ENCODE results near the gene LIME1. TPM values are rescaled to one million over a fixed set of nuclear protein-coding genes. Genes with fewer than 3 reads are reported as not detected.
A peak's percentile ranks its signal among the peaks of the same experiment; 100 is the strongest.

Gene LIME1
- total RNA-seq, 1 experiment from 2014 or later, result 2.4 TPM

DNA sequence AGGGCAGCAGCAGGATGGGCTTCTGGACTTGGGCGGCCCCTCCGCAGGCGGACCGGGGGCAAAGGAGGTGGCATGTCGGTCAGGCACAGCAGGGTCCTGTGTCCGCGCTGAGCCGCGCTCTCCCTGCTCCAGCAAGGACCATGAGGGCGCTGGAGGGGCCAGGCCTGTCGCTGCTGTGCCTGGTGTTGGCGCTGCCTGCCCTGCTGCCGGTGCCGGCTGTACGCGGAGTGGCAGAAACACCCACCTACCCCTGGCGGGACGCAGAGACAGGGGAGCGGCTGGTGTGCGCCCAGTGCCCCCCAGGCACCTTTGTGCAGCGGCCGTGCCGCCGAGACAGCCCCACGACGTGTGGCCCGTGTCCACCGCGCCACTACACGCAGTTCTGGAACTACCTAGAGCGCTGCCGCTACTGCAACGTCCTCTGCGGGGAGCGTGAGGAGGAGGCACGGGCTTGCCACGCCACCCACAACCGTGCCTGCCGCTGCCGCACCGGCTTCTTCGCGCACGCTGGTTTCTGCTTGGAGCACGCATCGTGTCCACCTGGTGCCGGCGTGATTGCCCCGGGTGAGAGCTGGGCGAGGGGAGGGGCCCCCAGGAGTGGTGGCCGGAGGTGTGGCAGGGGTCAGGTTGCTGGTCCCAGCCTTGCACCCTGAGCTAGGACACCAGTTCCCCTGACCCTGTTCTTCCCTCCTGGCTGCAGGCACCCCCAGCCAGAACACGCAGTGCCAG, 39.7 kb upstream of the LIME1 start, which contains the start of gene TNFRSF6B:
Gene TNFRSF6B, plus strand, starts transcription at position 25 of the 729 bp plus-strand sequence. Its CDS starts 116 bp downstream, at position 141.
- no peak for DNase-seq (ENCODE audit: low read depth)

DNA sequence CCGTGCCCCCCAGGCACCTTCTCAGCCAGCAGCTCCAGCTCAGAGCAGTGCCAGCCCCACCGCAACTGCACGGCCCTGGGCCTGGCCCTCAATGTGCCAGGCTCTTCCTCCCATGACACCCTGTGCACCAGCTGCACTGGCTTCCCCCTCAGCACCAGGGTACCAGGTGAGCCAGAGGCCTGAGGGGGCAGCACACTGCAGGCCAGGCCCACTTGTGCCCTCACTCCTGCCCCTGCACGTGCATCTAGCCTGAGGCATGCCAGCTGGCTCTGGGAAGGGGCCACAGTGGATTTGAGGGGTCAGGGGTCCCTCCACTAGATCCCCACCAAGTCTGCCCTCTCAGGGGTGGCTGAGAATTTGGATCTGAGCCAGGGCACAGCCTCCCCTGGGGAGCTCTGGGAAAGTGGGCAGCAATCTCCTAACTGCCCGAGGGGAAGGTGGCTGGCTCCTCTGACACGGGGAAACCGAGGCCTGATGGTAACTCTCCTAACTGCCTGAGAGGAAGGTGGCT, 39.1 kb upstream of the LIME1 start:
- peak; percentile 53 for DNase-seq (ENCODE audit: low read depth)

DNA sequence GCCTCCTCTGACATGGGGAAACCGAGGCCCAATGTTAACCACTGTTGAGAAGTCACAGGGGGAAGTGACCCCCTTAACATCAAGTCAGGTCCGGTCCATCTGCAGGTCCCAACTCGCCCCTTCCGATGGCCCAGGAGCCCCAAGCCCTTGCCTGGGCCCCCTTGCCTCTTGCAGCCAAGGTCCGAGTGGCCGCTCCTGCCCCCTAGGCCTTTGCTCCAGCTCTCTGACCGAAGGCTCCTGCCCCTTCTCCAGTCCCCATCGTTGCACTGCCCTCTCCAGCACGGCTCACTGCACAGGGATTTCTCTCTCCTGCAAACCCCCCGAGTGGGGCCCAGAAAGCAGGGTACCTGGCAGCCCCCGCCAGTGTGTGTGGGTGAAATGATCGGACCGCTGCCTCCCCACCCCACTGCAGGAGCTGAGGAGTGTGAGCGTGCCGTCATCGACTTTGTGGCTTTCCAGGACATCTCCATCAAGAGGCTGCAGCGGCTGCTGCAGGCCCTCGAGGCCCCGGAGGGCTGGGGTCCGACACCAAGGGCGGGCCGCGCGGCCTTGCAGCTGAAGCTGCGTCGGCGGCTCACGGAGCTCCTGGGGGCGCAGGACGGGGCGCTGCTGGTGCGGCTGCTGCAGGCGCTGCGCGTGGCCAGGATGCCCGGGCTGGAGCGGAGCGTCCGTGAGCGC, 38.5 kb upstream of the LIME1 start:
- peak; percentile 64 for DNase-seq (ENCODE audit: low read depth)

DNA sequence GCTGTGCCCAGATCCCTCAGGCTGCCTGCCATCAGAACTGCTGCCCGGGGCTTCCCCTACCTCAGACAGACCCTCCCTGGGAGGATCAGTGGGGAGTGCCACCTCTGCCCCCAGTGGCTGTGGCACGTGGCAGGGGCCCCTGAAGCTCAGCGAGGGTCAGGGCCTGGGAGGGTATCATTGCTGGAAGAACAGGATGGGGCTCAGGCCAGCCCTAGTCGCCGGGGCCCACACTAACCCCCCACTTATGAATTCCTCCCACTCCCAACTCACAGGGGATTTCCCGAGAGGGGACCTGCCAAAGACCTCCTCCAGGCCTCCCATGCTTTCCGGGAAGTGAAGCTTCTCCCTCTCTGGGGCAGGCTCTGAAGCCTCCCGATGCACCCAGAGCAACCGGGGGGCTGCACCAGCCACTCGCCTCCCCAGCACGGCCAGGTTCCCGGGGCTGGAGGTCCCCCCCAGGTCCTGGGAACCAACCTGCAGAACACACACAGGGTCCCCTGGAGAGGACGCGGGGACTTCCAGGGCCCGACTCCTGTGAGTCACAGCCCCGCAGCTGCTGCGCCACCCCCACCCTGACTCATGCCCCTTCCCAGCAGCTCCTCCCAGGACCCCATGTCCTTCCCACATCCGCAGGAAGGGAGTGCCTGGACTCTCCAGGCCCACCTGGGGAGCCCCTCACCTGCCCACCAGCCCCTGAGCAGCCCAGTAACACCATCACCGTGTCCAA, 37.6 kb upstream of the LIME1 start:
- DNase-seq (ENCODE audit: low read depth), result peak; percentile 98

DNA sequence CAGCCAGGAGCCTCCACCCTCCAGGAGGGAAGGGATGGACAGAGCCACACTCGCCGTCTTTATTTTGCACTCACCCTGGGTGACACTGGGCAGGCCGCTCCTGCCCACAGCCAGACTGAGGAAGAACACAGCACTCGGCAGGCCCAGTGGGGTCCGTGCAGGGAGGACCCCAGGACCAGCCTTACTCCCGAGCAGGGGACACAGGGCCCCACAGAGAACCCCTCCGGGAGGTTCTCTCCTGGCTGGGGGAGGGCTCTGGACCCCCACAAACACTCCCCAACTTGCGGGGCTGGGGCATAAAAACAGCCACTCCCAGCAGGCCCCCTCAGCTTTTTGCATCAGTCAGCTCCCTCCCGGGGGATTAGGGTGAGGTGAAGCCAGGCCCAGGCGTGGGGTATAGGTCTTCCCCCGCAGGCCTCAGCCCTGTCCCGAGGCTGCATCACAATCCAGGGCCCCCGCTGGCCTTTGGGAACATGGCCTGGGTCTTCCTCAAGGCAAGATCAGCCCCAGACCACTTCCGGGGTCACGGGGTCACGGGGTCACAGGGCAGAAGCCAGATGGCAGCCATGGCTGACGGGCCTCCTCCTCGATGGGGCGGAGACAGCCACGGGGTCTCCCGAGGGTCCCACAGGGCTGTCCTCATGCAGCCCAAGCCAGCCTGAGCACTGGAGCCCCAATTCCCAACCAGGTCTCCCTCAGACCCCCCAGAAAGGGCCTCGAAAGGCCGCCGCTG, 36.8 kb upstream of the LIME1 start:
- DNase-seq (ENCODE audit: low read depth), result no peak

DNA sequence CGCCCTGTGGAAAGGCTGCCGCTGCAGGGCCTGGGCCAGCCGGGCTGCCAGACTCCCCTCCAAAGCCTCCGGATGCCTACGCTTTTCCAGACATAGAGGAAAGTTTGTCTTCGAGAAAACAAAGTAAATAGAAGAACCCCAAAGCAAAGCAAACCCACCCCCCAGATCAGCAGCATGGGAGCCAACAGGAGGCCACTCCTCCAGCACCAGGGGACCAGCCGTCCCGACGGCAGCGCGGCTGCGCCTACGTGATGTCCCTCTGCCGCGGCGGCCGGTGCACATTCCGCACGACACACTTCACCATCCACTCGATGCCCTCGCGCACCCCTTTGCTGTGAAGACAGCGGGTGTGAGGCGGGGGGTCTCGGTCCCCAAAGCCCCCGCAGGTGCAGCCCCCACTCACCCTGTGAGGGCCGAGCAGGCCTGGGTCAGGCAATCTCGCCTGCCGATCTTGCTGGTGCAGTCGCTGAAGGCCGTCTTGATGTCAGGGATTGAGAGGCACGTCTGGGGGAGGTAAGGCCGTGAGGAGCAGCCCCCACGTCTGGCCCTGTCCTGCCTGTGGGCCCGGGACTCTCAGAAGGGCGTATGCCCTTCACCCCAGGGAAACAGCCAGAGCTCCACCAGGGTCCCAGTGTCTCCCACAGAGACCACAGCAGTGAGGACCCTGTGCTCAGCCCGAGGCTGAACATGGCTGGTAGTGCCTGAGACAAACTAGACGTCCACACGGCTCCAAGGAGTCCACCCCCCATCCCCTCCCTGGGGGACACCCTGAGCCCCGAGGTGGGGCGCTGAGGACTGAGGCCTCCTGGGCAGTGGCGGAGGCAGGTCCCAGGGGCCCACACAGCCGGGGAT, 36.0 kb upstream of the LIME1 start:
- DNase-seq (ENCODE audit: low read depth), result no peak

DNA sequence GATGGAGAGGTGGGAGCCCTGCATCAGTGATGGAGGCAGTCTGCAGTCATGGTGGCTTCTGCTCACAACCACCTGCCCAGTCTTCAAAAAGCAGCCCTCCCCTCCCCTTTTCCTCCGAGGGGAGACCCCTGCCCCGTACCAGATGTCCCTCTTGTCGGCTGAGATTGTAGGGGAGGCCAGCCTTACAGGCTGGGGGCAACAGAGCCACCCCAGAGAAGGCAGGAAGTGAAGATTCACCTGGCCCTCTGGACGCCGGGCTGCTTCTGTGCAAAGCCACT, 35.5 kb upstream of the LIME1 start:
- no peak for DNase-seq (ENCODE audit: low read depth)

DNA sequence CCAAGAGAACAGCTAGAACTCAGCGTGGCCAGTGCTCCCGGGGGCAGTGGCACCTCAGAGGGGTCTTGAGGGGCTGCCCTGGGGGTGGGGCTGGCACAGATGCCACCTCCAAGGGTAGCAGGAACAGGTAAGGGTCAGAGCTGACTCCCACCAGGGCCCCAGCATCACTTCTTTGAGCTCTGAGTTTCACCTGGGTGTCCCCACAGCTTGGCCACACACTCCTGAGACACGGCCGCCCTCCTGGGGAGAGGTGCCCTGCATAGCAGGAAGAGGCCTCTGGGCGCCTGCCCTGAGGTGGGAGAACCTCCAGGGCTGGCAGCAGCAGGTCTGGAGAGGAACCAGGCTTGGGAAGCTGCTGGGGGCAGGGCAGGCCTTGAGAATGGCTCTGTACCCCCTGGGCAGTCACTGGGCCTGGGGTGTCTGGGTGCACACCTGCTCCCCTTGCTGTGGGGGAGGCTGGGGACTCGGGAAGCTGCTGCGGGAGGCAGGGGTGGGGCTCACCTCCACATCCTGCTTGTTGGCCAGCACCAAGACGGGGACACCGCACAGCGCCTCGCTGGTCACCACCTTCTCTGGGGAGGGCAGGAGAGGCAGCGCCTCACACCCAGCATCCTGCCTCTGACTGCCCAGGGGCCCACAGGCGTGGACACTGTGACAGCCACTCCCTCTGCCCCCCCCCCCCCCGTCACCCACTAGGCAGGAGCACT, 35.0 kb upstream of the LIME1 start:
- no peak for DNase-seq (ENCODE audit: low read depth)

DNA sequence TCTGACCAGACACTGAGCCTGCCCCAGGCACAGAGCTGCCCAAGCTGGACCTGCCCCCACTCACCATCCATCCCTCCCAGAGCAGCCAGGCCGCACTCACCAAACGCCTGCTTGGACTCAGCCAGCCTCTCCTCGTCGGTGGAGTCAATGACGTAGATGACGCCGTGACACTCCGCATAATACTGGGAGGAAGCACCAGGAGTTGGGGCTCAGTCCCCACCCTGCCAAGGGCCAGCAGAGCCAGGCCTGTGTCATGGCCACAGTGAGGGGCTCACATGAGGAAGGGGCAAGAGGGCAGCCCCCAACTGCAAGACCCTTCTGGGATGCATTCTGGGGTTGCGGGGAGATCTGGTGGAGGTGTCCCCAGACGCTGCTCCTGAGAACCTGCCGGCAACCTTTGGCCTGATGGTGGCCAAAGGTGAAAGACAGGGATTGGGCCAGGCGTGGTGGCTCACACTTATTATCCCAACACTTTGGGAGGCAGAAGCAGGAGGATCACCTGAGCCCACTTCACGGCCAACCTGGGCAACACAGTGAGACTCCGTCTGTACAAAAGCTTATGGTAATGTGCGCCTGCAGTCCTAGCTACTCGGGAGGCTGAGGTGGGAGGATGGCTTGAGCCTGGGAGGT, 34.3 kb upstream of the LIME1 start:
- DNase-seq (ENCODE audit: low read depth), result no peak

DNA sequence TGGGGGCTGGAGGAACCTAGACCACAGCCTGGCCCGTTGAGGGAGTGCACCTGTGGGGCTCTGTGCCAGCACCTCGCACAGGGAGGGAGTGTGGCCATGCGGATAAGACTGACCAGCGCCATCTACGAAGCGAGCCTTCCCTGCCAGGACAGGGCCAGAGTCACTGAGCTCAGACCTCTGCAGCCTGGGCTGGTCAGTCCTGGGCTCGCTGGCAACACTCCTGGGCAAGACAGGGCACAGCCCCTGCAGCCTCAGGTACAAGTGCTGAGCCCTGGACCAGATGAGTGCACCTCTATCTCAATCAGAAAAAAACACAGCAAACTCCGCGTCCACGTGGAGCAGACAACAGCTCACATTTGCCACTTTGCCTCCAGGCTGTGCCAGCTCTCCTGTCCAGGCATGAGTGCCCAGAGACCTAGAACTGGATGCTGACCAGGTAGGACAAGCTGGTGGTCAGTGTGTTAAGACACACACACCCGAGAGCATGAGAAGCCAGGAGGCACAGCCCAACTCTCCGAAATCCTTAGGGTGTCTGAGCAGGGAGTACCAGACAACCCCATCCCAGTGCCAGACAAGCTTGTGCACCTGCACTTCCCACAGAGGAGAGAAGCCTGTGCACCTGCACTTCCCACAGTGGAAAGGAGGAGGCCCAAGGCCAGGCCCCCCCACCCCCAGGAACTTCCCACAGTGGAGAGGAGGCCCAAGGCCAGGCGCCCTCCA, 33.6 kb upstream of the LIME1 start:
- DNase-seq (ENCODE audit: low read depth), result no peak

DNA sequence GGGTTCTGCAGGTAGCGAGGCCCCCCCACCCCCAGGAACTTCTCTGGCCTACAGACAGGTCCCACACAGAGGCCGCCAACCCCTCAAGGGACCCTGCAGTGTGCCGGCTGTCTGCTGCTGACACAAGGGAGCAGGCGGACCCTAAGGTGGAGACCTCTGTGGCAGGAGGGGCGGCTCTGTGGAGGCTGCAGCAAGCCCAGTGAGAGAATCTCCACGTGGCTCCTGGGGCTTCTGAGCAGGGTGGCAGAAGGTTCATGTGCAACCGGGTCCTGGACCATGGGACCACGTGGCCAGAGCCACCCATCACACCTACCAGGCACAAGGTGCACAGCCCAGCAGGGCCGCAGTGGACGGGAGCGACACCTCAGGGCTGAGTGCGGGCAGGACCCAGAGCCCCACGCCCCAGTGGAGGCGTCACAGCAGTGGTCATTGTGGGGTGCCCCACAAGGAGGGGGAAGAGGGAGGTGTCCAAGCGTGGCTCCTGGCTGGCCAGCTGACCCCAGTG, 32.9 kb upstream of the LIME1 start:
- DNase-seq (ENCODE audit: low read depth), result no peak

DNA sequence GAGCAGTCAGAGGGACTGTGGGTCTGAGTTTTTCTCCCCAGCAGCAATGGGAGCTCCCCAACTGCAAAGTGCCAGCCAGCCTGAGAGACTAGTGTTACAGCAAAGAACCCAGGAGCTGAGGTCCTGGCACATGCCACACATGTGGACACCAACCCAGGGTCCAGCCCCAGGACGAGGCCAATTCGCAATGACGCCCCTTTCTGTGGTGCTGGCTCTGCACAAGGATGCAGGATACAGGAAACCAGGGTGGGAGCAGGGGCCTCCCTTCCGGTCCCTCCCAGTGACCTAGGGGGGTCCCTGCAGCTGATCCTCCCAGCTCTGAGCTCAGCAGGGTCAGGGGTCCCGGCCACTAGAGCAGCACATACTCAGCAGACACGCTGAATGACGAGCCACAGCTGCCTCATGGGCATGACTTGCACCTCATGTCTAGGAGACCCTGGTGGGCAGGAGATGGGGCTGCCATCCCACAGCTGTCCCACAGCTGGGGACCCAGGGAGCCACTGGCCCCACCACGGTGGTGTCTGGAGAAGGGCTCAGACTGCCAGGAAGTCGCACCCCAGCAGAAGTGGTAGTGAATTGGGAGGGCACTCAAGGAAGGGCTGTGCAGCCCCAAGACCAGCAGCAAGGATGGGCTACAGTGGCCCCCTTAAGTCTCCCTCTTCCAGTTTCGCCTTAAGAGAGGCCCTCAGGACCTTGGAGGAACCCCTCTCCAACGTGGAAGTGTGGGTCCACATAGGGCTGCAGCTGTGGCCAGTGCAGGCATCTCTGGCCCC, 32.3 kb upstream of the LIME1 start:
- no peak for DNase-seq (ENCODE audit: low read depth)

DNA sequence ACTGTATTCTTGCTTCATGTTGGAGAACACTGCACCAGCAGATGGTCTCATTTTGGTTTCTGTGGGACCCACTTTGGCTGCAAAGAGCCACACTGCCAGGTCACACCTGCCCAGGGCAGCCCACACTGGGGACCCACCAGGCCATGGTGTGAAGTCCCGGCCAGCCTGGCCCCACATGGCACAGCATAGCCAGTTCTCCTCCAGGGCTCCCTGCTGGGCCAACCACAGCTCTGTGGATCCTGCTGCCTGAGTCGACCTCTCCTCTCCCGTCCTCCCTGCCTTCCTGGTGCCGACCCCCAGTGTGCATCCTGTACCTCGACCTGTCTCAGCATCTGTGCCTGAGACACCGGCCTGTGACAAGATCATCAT, 31.7 kb upstream of the LIME1 start:
- no peak for DNase-seq (ENCODE audit: low read depth)

DNA sequence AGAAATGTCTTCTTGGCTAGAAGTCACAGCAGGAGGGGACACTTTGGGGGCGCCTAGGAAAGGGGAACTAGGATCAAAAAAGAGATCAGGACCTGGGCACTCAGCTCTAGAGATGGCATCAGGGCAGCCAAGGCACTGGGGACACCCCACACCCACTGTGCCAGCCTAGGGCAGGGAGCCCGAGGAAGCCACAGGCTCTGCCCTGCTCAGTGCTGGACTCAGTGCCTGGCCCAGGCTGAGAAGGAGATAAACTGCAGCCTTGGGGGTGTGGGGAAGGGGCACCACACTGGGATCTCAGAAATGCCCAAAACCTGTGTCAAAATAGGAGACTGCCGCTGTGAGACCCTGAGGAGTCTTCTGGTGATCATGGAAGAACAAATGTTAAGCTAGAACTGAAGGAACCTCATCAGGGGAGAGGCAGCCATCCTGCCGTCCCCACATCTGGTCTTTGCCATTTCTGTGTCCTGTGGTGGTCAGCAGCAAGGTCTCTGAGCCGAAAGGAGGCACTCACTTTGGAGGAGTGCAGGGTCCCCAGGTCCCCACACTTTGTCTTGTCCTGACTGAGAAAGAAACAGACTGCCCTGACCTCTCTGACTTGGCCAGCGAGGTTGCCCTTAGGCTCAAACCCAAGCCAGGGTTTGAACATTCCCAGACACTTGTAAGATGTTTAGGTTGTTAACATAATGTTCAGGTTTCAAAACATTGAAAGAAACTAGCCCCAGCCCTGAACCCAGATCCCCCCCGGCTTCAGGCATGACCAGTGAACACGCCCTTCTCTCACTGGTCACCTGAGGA, 31.0 kb upstream of the LIME1 start:
- no peak for DNase-seq (ENCODE audit: low read depth)

DNA sequence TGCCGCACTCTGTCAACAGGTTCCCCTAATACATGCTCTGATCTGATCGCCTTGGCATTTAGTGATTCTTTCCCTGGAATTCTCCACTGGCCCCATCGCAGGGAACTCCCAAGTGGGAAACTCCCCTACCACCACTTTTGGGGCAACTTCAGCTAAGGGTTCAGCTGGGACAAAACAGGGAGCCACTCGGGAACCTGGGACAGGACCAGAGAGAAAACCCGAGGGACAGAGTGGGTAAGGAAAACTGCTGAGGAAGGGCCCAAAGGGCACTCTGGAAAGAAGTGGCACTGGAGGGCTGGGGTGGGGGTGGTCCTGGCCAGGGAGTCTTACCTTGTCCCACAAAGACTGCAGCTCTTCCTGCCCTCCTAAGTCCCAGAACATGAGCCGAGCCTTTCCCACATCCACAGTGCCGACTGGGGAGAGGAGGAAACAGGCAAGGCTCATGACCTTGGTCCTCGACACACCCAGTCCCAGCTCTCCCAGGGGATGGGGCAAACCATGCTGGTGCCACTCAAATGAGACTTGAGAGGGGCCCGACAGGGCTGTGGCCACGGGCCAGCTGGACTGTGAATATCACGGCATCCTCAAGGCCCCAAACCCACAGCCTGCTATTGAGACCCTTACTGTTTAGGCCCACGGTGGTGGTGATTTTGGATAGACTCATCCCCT, 30.3 kb upstream of the LIME1 start:
- DNase-seq (ENCODE audit: low read depth), result no peak

DNA sequence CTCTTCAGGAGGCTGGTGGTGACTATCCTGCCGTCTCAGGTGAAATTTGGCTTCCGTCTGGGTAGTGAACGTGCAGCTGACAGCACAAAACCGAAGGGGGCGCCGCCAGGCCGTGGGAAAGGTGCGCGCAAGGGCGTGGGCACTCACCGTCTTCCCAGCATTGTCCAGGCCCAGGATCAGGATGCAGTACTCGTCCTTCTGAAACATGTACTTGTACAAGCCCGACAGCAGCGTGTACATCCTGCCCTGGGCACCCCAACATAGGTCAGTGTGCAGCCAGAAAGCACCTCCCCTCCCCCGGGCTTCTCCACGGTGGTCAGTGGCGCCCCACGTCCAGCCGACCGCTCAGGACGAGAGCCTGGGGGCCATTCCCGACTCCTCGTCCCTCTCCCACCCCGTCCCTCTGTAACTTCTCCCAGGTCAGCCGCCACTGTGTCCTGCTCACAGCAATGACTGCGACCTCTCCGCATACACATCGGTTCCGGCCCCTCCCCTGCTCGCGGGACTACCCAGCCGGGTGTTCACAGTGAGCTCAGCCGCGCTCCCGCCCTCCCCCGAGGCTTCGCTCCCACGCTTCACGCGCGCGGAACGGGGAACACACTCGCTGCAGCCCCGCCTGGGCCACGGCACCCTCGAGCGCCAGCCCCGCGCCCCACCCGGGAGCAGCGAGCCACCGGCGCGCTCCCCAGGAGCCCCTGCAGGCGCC, 29.5 kb upstream of the LIME1 start:
- DNase-seq (ENCODE audit: low read depth), result peak; percentile 51
